Left ventricle myocardium inferior (tissue), 1 donor: ENCODE data around the gene TRIM38. TPM values are rescaled to one million over a fixed set of nuclear protein-coding genes. Genes with fewer than 3 reads are reported as not detected.
"Not testable (repeated sequence)": the region's sequence is repeated elsewhere in the genome, so short reads cannot be mapped to it uniquely, and the experiment has no call there.

Experiments
- DNase-seq: peaks from one replicate; pipeline ENCODE4 v3.0.0-alpha.2; 2020
- H3K27ac ChIP-seq: fragments of 200-600 bp; replicated peaks from 2 replicates; pipeline ENCODE4 v1.8.0; 2021
- H3K27me3 ChIP-seq: fragments of 200-600 bp; 2 replicates; pipeline ENCODE4 v1.8.0; 2021; ENCODE audit warnings: low read depth
- H3K36me3 ChIP-seq: fragments of 200-600 bp; 2 replicates; pipeline ENCODE4 v1.8.0; 2021
- H3K4me1 ChIP-seq: fragments of 200-600 bp; 2 replicates; pipeline ENCODE4 v1.8.0; 2021
- H3K4me3 ChIP-seq: fragments of 200-600 bp; 2 replicates; pipeline ENCODE4 v1.8.0; 2021; ENCODE audit warnings: mild to moderate bottlenecking, moderate library complexity
- H3K9me3 ChIP-seq: fragments of 200-600 bp; replicated peaks from 2 replicates; pipeline ENCODE4 v1.8.0; 2021
- intact Hi-C: fragments of 100-400 bp; cut with micrococcal nuclease; formaldehyde crosslinking; loops from one replicate; pipeline ENCODE4 v1.11.0; 2022
- total RNA-seq: library from RNA; stranded (reverse); fragmentation: NEBNext Ultra II Directional; extraction: Animal tissue kit (Norgen Biotek cat#: 25700); gene quantifications from one replicate; pipeline ENCODE4 v1.2.1, GENCODE V29; 2021
- TF ChIP-seq, protein P1 (sequence below): fragments of 200-600 bp; IDR thresholded peaks from 2 replicates; pipeline ENCODE4 v1.8.0; 2021; ENCODE audit warnings: antibody characterized with exemption, mild to moderate bottlenecking, borderline replicate concordance
- donor health status: DM: no; HTN: yes; CAD: no; lungs with severe emphysema.

The TRIM38 gene
- total RNA-seq, 1 donor from 2014 or later, result 2.2 TPM

DNA sequence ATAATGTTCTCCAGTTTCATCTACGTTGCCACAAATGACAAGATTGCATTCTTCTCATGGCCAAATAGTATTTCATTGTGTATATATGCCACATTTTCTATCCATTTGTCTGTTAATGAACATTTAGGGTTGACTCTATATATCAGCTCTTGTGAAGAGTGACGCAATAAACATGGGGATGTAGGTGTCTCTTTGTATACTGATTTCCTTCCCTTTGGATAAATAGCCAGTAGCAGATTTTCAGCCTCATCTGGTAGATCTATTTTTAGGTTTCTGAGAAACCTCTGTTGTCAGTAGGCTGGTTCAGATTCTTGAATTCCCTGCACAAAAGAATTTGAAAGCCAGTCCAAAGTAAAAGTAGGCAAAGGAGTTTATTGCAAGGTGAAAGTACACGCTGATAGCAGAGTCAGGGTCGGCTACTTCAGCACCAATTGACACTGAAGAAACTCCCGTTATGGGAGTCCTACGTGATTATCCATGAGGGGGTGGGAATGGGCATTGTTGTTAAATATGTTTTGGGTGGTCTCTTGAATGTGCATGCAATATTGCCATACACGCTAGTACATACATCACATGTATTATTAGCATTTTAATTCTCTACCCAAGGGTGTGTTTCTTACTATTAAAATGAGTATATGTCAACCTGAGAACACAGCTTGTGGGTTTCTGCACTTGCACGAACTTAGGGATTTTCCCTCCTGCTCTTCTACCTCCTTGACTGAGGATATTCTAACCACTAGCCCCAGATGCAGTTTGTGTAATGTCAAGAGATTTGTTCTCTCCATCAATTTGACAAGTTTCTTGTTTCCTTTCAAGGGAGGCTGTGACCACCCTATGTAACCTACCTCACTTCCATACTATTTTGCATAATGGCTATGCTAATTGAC lies 17.7 kb upstream of the TRIM38 start:
- no peaks in the 10 kb centered on the region for H3K36me3 ChIP-seq
- no peak for DNase-seq
- intact Hi-C loops, result no loop called here
- H3K4me3 ChIP-seq, result no peak overlapping the region
- TF ChIP-seq, protein P1, sequence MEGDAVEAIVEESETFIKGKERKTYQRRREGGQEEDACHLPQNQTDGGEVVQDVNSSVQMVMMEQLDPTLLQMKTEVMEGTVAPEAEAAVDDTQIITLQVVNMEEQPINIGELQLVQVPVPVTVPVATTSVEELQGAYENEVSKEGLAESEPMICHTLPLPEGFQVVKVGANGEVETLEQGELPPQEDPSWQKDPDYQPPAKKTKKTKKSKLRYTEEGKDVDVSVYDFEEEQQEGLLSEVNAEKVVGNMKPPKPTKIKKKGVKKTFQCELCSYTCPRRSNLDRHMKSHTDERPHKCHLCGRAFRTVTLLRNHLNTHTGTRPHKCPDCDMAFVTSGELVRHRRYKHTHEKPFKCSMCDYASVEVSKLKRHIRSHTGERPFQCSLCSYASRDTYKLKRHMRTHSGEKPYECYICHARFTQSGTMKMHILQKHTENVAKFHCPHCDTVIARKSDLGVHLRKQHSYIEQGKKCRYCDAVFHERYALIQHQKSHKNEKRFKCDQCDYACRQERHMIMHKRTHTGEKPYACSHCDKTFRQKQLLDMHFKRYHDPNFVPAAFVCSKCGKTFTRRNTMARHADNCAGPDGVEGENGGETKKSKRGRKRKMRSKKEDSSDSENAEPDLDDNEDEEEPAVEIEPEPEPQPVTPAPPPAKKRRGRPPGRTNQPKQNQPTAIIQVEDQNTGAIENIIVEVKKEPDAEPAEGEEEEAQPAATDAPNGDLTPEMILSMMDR, result no peak
- H3K9me3 ChIP-seq, result no peaks in the 10 kb centered on the region
- no peaks in the 10 kb centered on the region for H3K27me3 ChIP-seq
- H3K27ac ChIP-seq, result no peak overlapping the region
- peaks cover 5% of the 10 kb centered on the region for H3K4me1 ChIP-seq

DNA sequence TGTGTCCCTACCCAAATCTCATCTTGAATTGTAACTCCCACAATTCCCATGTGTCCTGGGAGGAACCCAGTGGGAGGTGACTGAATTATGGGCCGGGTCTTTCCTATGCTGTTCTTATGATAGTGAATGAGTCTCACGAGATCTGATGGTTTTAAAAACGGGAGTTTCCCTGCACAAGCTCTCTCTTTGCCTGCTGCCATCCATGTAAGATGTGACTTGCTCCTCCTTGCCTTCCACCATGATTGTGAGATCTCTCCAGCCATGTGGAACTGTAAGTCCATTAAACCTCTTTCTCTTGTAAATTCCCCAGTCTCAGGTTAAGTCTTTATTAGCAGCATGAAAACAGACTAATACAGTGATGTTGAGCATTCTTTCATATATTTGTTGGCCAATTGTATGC lies 16.9 kb upstream of the TRIM38 start:
- H3K4me3 ChIP-seq, DNase-seq, H3K27ac ChIP-seq, H3K9me3 ChIP-seq, H3K36me3 ChIP-seq, intact Hi-C loops, H3K27me3 ChIP-seq, H3K4me1 ChIP-seq: not testable (repeated sequence)

DNA sequence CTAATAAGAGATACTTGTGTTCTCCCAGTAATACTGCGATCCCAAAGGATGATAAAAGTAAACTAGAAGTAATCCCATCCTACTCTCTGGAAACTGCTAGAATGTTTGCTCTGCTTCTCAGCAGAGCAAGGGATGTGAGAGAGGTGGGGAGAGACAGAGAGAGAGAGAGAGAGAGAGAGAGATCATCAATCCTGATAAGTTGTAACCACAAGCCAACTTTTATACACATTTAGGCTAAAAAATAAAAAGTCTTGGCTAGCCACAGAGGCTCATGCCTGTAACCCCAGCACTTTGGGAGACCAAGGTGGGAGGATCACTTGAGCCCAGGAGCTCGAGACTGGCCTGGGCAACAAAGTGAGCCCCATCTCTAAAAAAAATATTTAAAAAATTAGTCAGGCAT lies 16.0 kb upstream of the TRIM38 start:
- Histone ChIP-seq H3K27me3 (no peaks in the 10 kb centered on the region), H3K4me3 (no peak overlapping the region), H3K9me3 (no peaks in the 10 kb centered on the region), H3K4me1 (peaks cover 5% of the 10 kb centered on the region), H3K36me3 (no peaks in the 10 kb centered on the region), H3K27ac (no peak overlapping the region)
- intact Hi-C loops, result no loop called here
- no peak for DNase-seq
- TF ChIP-seq, protein P1, result no peak

DNA sequence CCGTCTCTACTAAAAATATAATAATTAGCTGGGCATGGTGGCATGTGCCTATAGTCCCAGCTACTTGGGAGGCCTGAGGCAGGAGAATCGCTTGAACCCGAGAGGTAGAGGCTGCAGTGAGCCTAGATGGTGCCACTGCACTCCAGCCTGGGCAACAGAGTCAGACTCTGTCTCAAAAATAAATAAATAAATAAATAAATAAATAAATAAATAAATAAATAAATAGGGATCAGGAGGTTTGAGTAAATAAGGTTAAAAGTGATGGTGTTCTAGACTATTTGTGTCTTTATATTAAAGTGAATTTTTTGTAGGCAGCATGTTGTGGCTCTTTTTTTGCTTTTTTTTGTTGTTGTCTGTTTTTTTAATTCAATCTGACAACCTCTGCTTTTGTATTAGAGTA lies 15.1 kb upstream of the TRIM38 start:
- H3K36me3 ChIP-seq, H3K9me3 ChIP-seq, DNase-seq, H3K27me3 ChIP-seq, intact Hi-C loops, H3K4me3 ChIP-seq, H3K4me1 ChIP-seq, H3K27ac ChIP-seq: not testable (repeated sequence)

DNA sequence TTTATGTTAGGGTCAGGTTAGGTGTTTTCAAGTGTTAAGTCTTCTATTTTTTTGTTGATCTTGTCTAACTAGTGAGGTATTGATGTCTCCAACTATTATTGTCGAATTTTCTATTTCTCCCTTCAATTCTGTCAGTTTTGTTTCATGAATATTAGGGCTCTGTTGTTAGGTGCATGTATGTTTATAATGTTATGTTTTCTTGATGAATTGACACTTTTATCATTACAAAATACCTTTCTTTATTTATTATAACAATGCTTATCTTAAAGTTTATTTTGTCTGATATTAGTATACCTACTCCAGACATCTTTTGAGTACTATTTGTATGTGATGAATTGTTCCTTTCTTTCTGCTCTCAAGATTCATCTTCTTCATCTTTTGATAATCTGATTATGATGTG lies 12.9 kb upstream of the TRIM38 start:
- Histone ChIP-seq H3K36me3 (no peaks in the 10 kb centered on the region), H3K27ac (no peak overlapping the region), H3K4me3 (no peak overlapping the region), H3K4me1 (peaks cover 2% of the 10 kb centered on the region), H3K9me3 (no peaks in the 10 kb centered on the region), H3K27me3 (no peaks in the 10 kb centered on the region)
- TF ChIP-seq, protein P1, result no peak
- intact Hi-C loops, result no loop called here
- DNase-seq, result no peak

DNA sequence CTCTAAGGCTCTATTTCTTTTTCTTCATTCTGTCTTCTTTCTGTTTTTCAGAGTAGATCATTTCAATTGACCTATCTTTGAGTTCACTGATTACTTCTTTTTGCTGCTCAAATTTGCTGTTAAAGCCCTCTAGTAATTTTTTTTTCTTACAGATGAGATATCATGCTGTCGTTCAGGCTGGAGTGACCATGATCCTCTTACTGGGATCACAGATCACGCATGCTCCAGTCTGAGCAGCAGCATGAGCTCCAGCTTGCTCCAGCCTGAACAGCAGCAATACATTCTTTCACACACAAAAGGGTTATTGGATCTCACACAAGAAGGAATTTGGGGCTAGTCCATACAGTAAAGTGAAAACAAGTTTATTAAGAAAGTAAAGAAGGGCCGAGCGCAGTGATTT lies 12.3 kb upstream of the TRIM38 start:
- Histone ChIP-seq H3K27me3 (no peaks in the 10 kb centered on the region), H3K9me3 (no peaks in the 10 kb centered on the region), H3K27ac (no peak overlapping the region), H3K4me1 (no peaks in the 10 kb centered on the region), H3K4me3 (no peak overlapping the region), H3K36me3 (no peaks in the 10 kb centered on the region)
- DNase-seq, result no peak
- TF ChIP-seq, protein P1, result no peak
- intact Hi-C loops, result no loop called here
